Right hindlimb (tissue), 1 donor: ENCODE results near the gene SWAP70.
A peak's percentile ranks its signal among the peaks of the same experiment; 100 is the strongest.
"Not testable (repeated sequence)": the region's sequence is repeated elsewhere in the genome, so short reads cannot be mapped to it uniquely, and the experiment has no call there.

Source experiments
- DNase-seq: peaks from one replicate; pipeline ENCODE4 v3.0.0-alpha.2; 2018

Gene SWAP70

DNA sequence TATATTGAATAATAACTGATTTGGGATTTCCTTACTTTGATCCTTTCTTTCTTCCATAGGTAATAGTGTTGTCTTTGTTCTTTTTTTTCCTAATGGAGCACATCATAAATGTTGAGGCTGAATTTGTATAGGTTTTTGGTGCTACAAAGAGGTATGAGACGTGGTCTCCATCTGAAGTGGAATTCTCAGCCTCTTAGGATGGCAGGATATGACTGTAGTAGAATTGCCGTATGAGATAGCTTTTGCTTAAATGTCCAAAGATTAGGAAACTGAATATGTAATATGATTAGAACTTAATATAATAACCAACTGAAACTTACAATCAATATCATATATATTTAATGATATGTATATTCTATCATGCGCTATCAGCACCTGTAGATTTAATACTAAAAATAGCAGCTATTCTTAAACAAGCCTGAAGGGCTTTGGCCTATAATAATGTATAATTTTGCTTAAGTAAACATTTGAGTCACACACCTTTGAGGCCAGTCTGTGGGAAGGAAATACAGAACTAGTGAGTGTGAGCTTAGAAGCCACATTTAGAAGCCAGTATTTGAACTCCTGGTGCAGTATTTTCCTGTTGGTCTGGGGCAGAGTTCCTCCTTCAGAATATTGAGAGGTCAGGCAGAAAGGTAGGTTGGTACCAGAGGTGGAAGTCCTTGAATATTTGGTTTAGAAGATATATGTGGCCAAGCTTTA lies 62.6 kb downstream of the SWAP70 start:
- DNase-seq: no peak

DNA sequence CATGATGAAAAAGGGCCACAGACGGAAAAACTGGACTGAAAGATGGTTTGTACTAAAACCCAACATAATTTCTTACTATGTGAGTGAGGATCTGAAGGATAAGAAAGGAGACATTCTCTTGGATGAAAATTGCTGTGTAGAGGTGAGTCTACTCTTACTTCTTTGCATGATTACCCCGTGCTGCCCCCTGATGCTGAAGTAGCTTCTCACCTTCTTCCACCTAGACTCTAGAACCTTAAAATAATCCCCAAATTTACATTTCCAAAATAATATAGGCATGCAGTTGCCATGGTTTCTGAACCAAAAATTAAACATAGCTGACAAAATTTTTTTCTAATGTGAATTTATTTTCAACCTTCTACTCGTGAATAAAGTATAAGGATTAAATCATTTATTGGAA lies 64.2 kb downstream of the SWAP70 start:
- DNase-seq: no peak

DNA sequence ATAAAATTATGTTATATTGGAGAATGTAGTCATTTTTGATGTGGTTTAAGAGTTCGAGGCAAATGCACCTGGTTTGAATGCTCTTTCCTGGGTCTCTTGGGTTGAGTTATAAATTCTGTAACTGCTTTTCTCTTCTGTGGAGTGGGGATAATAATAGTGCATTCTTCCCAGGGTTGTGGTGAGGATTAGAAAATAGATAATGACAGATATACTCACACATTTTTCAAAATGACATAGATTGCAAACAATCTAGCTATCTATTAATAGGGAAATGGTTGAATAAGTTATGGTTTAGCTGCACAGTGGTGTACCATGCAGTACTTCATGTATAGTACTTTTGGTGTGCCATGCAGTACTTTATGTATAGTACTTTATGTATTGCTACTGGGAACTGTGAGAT lies 67.4 kb downstream of the SWAP70 start:
- no peak for DNase-seq

DNA sequence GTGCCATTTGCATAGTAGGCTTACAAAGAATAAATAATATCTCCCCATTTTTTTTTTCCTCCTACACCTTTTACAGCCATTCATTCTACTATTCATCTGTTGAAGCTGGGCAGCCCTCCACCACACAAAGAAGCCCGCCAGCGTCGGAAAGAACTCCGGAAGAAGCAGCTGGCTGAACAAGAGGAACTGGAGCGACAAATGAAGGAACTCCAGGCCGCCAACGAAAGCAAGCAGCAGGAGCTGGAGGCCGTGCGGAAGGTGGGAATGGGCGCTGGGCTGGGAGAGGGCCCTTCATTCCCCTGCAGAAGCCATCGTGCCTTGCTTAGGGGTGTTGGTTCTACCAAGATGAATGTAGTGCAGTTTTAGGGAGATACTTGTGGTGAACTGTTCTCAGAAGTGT lies 68.6 kb downstream of the SWAP70 start:
- no peak for DNase-seq

DNA sequence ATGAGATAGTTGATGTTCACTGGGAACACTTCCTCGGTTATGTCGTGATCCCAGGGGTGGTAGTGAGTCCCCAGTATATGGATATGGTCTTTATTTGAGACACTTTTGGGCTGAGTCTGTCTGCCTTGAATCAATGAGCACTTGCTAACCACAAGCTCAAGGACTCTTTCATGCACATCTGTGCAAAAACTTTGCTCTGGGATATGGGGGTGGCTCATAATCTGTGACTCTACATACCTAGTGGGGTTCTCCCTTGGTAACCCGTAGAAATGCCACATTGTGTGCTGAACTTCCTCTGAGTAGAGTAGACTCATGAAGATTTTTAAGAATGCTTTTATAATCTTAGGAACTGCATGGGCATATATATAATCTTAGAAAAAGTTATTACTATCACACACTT lies 69.3 kb downstream of the SWAP70 start:
- no peak for DNase-seq

DNA sequence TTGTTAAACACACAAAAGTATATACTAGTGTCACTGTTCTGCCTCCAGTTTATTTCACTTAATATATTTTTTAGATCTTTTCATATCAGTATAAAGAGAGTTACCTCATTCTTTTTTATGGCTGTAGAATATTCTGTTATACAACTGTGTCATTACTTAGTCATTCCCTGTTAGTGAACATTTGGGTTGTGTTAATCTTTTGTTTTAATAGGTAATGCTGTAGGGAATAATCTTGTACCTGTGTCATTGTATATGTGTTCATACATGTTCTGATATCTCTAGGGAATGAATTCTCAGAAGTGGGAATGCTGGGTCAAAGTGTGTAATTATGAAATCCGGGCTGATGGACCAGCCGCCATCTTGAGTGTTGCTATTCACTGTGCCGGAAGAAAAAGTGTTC lies 71.4 kb downstream of the SWAP70 start:
- DNase-seq: no peak

DNA sequence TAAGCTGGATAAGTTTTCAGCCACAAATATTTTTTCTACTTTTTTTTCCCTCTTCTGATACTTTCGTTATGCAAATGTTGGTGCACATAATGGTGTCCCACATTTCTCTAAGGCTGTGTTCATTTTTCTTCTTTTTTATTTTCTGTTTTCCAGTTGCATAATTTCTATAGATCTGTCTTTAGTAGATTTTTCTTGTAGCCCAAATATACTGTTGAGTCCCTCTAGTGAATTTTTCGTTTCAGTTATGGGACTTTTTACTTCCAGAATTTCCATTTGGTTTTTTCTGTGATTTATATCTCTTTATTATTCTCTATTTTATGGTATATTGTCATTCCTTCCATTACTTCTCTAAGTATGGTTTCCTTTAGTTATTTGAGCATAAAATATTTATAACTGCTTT lies 72.0 kb downstream of the SWAP70 start:
- DNase-seq: no peak

DNA sequence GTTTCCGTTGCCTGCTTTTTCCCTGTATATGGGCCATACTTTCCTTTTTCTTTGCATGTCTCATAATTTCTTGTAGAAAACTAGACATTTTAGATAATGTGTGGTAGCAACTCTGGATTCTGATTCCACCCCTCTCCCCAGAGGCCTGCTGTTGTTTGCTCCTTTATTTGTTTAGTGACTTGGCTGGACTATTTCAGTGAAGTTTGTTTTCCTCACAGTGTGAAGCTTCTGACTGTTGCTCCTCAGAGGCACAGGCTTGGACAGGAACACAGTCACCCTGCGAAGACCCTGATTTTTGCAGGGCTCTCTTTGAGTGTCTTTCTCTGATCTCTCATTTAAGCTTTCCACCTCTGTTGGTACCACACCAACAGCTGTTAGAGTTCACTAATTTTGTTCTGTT lies 72.5 kb downstream of the SWAP70 start:
- DNase-seq: no peak

DNA sequence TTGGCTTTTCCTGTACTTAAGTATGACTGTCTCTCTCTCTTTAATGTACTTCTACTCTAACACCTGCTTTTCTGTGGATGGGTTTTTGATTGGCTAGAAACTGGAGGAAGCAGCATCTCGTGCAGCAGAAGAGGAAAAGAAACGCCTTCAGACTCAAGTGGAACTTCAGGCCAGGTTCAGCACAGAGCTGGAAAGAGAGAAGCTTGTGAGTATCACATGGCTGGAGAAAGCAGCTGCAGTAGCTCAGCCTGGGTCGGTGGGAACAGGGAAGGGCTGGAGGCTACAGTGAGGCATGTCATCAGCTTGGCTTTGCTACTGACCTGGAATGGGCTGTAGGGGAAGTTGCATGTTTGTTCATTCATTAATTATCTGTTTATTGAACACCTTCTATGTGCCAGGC lies 74.2 kb downstream of the SWAP70 start:
- DNase-seq: no peak

DNA sequence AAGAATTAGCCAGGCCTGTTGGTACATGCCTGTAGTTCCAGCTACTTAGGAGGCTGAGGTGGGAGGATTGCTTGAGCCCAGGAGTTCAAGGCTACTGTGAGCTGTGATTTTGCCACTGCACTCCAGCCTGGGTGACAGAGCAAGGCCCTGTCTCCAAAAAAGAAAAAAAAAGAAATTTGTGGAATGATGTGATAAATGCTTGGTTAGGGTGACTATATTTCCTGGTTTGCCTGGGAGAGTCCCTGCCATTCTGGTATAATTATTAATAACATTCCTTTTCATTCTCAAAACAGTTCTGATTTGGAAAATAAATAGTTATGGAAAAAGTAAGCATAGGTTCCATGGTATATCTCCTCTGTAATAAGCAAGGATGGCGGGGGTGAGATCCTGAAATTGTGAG lies 74.8 kb downstream of the SWAP70 start:
- DNase-seq: no peak

DNA sequence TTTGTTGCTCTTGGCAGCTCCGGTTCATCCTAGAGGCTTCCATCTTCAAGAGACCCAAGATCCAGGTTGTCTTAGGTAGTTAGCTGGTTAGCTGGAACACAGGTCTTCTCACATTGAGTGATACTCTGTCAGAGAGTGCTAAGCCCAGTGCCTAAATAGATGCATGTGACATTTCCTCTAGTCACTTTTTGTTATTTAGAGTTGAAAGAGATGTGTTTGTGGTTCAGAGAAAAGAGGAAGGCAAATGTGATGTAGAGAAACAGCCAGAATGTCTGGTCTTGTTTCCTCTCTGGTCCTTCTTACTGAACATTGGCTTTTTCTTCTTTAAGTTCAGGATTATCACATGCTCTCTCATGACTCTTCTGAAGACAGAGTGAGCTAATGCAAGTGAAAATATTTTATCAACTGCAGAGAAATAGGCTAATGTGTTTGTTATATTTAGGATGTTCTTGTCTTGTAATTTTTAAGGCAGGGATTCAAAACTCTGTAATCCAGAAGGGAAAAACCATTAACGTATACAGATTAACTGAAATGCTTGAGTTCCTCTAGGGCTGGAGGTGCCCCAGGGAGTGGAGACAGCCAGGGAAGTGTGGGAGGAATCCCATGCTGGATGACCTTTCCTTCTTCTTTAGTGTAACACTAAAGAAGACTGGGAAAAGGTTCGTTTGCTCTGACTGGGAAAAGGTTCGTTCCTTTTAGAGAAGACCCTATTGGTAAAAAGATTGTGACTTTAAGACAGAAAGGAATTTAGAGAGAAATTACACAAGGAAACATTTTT lies 75.4 kb downstream of the SWAP70 start:
- DNase-seq: no peak

DNA sequence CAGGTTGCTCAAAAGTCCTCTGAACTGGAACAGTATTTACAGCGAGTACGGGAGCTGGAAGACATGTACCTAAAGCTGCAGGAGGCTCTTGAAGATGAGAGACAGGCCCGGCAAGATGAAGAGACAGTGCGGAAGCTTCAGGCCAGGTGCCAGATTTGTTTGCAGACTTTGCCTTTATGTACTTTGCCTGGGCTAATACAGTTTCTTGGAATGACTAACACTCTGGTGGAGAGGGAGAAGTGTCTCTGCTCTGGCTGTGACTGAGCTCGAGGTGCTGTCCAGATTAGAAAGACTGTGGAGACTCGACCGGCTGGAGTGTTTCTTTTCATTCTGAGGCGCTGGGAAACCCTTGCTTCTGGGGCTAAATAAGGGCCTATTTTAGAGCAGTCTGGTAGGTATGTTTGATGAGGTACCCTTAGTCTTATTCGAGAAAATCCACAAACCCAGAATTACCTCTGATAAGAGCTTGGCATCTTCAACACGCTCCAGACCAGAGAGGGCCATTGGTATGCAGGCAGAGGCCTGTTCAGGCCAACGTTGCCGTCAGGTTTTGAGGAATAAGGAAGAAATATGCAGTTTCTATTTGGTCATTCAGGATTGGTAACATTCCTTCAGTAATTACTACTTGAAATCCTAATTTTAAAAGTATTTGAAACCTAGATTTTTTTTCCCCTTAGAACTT lies 76.5 kb downstream of the SWAP70 start:
- DNase-seq: no peak

DNA sequence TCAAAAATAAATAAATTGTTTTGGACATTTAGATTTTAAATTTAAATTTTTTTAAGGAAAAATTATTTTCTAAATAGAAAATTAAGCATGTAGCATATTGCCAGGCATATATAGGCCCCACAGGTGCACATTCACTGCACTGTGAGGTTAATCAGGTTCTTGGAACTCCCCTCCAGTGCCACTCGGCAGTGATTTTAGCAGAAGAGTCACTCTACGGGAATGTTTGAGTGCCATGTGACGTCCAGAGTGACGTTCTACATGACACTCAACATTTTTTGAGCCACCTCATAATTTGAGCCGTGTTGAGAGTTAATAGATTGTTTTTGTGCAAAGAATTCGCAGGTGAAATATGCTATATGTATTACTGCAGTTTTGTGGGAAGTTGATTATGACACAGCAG lies 77.4 kb downstream of the SWAP70 start:
- DNase-seq: no peak

DNA sequence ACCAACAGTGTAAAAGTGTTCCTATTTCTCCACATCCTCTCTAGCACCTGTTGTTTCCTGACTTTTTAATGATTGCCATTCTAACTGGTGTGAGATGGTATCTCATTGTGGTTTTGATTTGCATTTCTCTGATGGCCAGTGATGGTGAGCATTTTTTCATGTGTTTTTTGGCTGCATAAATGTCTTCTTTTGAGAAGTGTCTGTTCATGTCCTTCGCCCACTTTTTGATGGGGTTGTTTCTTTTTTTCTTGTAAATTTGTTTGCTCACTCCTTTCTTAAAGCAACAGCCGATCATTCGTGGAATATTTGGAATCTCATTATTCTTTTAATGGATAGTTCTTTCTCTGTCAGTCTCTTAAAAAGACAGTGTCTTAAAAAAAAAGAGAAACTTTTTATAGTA lies 79.6 kb downstream of the SWAP70 start:
- not testable (repeated sequence) for DNase-seq

DNA sequence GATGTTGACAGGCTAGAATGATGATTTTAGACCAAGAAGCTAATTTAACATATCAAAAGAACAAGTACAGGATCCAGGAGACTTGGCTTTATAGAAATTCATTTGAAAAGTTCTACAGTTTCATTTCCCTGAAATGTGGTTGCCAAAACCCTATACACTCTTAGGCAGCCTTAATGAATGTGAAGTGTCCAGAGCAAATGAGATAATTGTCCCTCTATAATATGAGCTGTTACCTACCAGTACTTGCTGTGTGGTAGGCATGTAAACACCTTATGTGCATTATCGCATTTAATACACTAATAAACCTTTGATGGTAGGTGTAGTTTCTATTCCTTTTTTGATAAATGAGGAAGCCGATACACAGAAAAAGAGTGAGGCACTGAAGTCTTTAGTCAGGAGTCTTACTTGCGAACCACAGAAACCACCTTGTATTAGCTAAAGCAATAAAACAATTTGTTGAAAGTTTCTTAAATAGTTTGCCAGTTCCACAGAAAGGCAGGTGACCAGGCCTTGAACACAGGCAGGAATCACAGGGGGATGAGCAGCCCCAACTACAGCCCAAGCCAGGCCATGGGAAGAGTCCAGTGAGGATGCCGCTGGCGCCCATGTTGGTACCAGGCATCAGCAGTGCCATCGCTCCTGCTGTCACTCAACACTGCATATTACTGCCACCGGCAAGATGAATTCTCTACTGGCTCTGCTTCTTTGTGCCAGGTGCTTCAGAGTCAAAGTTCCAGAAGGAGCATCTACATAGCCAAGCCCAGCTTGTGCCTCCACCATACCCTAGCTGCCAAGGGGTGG lies 81.7 kb downstream of the SWAP70 start:
- DNase-seq: no peak

DNA sequence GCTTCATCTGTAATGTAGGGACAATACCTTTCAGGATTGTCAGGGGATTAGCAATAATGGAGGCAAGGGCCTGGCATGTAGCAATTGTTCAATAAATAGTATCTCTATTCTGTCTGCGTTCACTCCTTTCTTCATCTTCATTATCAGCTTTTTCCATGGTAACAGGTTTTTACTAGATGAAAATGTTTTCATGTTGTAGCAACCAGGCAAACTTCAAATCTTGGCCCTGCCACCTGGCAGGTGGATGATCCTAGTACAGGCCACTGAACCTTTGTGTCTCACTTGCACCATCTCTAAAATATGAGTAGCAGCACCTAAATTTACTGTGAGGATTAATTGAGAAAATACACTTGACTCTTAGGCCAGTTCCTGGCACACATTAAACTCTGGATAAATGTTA lies 83.4 kb downstream of the SWAP70 start:
- no peak for DNase-seq

DNA sequence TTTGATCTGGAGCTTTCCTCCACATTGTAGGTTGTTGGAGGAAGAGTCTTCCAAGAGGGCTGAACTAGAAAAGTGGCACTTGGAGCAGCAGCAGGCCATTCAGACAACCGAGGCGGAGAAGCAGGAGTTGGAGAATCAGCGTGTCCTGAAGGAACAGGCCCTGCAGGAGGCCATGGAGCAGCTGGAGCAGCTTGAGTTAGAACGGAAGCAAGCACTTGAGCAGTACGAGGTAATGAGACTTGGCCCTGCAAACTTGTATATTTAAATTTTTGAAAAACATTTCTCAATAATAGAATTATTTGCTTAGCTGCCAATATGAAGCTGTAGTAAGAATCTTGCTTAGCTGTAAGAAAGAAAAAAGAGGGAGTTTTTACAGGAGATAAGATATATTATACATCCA lies 84.0 kb downstream of the SWAP70 start:
- DNase-seq: no peak

DNA sequence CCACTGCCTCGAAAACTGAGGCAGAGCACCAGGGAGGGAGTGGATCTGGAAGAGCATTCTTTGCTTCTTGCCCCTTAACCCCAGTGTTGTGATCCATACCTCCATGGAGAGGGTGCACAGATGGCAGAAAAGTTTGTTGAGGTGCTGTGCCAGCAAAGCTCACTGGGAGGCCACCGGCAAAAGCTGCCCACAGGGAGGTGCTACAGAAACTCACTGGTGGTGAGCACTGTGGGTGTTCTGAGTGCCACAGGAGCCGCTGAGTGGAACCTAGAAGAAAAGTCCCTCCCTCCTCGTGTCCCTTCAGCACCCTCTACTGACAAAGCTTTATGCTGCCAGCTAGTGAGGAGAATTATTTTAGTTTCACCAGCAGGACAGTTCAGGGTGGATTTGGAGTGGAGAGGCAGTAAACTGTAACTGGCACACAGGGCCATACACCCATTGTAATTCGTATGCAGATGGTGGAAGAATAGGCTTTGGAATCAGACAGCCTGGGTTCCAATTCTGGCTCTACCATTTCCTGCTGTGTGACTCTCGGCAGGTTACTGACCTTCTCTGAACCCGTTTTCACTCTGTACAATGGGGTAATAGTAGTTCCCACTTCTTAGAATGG lies 84.6 kb downstream of the SWAP70 start:
- peak; percentile 62 for DNase-seq

DNA sequence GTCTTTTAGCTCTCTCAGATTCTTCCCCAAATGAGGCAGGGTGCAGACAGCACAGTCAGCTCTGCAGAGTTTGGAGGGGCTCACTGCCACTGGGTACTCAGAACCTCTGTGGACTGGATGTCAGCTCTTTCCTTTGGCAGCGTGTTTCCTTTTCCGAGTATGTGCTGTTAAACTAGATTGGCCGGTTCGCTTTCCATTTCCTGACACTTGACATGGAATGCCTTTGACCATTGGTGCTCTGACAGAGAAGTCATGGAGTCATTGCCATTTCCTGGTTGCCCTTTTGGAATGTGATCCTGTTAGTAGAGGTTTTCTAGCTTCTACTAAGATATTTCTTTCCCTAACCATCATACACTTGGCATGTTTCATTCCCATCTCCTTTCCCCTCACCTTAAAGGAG lies 86.7 kb downstream of the SWAP70 start:
- DNase-seq: no peak

DNA sequence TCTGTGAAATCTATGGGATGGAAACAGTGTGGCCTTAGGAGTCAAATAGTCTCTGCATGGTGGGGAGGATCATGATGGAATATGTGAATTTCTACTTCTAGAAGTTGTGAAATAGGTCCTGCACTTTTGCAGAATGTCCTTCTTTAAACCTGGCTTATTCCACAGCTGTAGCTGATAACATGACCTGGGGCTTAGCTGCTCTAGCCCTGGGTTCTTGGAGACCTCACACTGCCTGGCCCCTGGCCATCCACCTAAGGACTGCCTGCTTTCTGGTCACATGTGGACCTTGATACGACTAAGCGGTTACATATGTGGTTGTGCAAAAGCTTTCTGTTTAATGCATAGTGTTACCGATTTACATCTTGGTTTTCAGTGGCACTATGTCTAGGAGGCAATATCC lies 88.2 kb downstream of the SWAP70 start:
- DNase-seq: no peak

DNA sequence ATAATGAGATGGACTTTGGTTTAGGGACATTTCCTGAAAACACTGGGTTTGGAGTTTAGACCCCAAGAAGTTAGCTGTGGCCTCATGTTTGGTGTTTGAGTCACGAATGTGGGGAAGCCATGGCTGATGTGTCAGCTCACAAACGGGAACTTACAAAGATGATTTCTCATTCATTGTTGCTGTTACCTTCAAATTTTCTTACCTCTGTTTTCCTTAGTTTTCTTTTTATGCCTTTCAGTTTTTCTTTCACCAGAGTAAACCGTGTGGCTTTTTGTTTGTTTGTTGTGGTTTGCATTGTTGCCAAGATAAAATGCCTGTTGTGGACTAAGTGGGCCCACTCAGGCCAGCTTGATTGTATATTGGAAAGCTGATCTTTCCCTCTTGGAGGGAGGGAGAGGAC lies 89.1 kb downstream of the SWAP70 start:
- no peak for DNase-seq

DNA sequence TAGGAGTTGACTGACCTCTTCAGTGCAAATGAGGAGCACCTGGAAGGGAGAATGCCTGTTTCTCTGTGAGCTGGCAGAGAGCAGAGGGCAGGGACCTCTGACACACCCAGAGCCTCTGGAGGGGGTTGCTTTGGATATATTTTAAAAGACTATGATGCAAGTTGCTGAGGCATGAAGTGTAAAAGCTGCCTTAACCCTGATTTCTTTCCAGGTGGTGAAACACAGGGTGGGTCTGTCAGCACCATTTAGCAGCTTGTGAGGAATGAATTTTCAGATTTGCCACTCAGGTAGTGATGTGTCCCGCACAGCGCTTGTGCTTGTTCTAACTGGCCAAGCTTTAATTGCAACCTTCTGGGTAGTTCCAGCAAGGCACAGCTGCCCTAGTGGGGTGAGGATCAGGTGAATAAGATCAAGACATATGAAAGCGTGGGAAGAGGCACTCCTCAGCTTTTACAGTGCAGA lies 90.2 kb downstream of the SWAP70 start:
- no peak for DNase-seq
